ENCODE measurements around the gene HIRA.

Gene HIRA

DNA sequence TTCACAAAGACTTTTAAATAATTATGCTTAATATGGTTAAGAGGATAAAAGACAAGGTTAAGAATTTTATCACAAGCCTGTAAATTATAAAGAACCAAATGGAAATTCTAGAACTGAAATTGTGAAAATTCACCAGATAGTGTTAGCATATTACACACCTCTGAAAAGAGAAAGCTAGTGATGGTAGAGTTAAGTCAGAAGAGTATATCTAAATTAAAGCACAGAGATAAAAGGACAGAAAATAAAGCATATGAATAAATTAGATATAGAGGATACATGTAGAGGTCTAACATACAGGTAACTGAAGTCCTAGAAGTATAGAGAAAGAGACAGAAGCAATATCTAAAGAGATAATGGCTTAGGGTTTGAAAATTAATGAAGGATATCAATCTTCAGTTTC is 135.8 kb downstream of the HIRA start:
- TF ChIP-seq, protein P1, sequence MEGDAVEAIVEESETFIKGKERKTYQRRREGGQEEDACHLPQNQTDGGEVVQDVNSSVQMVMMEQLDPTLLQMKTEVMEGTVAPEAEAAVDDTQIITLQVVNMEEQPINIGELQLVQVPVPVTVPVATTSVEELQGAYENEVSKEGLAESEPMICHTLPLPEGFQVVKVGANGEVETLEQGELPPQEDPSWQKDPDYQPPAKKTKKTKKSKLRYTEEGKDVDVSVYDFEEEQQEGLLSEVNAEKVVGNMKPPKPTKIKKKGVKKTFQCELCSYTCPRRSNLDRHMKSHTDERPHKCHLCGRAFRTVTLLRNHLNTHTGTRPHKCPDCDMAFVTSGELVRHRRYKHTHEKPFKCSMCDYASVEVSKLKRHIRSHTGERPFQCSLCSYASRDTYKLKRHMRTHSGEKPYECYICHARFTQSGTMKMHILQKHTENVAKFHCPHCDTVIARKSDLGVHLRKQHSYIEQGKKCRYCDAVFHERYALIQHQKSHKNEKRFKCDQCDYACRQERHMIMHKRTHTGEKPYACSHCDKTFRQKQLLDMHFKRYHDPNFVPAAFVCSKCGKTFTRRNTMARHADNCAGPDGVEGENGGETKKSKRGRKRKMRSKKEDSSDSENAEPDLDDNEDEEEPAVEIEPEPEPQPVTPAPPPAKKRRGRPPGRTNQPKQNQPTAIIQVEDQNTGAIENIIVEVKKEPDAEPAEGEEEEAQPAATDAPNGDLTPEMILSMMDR (conservative IDR thresholded peaks at IDR 0.05; ENCODE audit: low read depth, low read length): no peak
- no peak for DNase-seq (ENCODE audit: low read depth)
- H3K4me3 ChIP-seq (ENCODE audit: low read length): no peak overlapping the region

DNA sequence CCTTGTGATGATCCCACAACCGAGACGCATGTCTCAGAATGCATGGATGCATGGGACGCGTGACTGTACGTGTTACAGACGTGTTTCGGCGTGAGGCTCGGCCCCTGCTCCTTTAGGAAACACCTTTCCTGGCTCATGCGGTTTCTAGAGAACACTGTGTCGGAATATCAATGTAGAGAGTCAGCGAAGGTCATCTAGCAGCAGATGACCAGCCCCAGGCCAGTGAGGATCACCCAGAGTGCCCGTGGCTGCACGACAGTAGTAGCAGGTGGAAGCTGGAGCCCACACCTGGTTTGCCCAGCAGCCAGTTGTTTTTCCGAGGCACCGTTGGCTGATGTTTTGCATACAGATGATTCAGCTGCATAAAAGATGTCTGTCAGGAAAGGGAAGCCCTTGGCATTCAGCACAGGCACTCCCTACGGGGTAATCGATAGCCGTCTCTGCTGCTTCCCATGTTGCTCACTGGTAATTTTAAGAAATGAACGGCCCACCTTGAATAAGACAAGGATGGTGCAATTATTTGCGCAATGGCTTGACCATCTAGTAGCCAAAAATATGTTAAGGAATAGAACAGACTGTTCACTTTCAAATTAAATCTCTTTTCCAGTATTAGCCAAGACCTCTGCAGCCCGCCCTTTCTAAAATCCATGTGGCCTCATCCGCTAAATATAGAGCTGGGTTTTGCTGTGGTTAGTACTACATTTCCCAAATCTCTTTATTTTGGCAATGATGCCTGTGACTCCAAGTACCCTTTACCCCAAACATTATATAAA is 138.9 kb downstream of the HIRA start:
- TF ChIP-seq, protein P1 (conservative IDR thresholded peaks at IDR 0.05; ENCODE audit: low read depth, low read length): no peak
- peak overlapping the region; percentile 71 for H3K4me3 ChIP-seq (ENCODE audit: low read length)
- no peak for DNase-seq (ENCODE audit: low read depth)

DNA sequence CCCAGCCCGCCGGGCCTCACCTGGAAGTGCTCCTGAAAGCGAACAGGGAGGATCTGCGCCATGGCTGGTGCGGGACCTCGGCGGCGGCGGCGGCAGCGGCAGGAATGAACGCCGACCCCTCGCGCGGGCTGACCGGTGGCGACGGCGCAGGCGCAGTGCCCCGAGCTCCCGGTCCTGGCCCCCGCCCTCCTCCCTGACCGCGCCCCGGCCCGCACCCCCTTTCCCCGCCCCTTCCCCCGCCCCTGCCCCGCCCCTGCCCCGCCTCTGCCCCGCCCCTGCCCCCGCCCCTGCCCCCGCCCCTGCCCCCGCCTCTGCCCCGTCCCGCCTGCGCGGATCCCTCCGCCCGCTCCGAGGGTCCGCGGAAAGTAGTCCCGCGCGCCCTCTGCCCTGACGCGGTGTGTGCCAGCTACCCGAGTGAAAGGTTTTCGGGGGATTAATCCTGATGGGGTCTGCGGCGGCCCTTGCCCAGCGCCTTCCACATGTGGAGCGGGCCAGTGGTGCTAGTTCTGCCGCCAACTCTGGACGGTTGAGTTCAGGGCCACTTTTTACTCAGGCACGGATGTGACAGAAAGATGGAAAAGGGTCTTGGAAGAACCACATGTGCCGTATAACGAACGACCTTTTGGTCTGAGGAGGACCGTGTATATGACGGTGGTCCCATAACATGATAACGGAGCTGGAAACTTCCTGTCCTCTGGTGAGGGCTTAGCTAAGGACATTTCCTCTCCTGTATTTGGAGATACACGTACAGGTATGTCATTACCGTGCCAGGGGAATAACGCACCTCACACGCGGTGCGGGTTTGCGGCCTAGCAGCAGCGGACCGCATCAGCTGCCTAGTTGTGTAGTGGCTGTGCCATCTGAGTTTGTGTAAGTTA is 139.7 kb downstream of the HIRA start, which contains the start of gene CLTCL1:
Gene CLTCL1, minus strand, starts transcription at position 140 of the 878 bp plus-strand sequence. Its CDS starts 78 bp downstream, at position 62.
- TF ChIP-seq, protein P1 (conservative IDR thresholded peaks at IDR 0.05; ENCODE audit: low read depth, low read length): no peak
- peak within 1 kb of the TSS; percentile 71 for H3K4me3 ChIP-seq (ENCODE audit: low read length)
- no peak for DNase-seq (ENCODE audit: low read depth)

DNA sequence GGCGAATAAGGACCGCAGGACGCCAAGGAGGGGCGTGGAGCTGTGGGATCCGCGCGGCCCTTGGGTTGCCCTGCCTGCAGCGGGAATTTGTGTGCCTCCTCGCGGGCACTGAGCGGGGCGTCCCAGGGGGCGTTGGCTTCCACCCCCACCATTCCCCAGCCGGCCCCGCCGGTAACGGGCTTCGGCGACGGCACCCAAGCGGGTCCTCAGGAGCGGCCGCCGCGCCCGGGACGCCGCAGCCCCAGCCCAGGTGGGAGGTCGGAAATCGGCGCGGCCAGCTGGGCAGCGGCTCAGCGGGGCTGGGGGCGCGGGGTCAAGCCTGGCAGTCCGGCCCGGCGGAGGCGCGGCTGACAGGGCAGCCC is 140.3 kb downstream of the HIRA start:
- H3K4me3 ChIP-seq (ENCODE audit: low read length): peak overlapping the region; percentile 65
- DNase-seq (ENCODE audit: low read depth): no peak
- TF ChIP-seq, protein P1 (conservative IDR thresholded peaks at IDR 0.05; ENCODE audit: low read depth, low read length): peak; percentile 6

DNA sequence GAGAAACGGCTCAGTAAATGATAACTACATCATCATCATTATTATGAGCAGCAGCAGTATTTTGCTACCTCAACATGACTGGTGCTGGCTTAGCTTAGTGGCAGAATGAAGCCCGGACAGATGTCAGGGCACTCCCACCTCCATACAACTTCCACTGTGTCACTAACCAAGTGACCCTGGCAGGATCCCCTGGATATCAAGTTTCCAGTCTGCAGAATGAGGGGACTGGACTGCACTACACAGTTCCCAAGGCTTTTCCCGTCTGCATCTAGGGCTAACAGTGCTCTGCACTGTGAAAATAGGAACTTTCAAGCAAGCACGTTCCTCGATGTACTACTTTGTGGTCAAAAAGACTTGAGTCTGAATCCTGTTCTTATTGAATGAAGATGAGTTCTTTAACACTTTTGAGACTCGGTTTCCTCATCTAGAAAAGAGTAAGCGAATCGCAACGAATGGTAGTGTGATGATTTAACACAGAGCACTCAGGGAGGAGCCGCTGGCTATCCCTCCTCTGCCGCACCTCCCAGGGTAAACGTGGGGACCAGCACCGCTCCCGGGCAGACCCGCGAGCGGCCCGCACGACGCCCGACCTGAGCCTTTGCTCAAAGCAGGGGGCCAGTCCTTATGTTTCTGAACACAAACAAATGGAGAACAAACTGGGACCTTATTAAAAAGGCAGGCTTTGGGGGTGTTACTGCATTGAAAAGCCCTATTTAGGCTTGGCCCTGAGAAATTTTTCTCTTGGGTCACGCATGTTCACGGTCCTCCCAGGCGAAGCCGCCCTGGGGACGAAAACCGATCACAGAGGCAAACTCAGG is 140.9 kb downstream of the HIRA start:
- TF ChIP-seq, protein P1 (conservative IDR thresholded peaks at IDR 0.05; ENCODE audit: low read depth, low read length): no peak
- DNase-seq (ENCODE audit: low read depth): no peak
- peak overlapping the region; percentile 65 for H3K4me3 ChIP-seq (ENCODE audit: low read length)

DNA sequence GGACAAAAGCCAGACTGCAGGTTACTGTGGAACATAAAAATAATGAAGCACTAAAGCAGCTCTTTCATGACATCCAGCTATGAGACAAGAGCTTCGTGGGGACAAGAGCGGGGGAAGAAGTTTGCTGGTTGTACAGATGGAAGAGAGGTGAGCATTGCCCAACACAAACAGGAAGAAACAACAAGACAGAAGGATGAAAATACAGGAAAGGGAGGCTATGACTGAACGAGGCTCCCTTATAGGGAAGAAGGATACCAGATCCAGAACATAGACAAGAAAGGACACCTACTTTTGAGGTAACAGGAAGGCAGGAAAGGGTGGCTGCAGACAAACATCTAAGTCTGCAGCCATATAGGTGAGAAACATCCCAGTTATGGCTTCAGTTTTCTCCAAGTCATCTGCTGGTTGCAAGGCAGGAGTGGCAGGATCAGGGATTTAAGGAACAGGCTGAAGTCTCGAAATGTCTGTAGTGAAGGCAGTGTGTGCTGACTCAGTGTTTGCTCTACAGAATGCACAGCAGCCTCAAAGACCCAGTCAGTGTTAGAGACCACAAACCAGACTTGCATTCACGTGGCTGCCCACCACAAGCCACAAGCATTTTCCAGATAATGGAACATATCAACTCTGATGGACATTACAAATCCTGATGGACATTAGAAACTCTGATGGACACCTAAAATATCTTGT is 141.9 kb downstream of the HIRA start:
- TF ChIP-seq, protein P1 (conservative IDR thresholded peaks at IDR 0.05; ENCODE audit: low read depth, low read length): no peak
- peak; percentile 57 for DNase-seq (ENCODE audit: low read depth)
- H3K4me3 ChIP-seq (ENCODE audit: low read length): no peak overlapping the region
